Purkinje cell (primary cell): Measurements from ENCODE around the gene MTURN. TPM values are rescaled to one million over a fixed set of nuclear protein-coding genes. Genes with fewer than 3 reads are reported as not detected.

ENCODE experiments used
- polyA plus RNA-seq: library from polyadenylated mRNA; unstranded; fragments of >200 nt; fragmentation: Nextera tagmentation; gene quantifications from 2 replicates; pipeline ENCODE4 v1.2.1, GENCODE V29; 2014

Gene MTURN
- 13.1 and 24.7 TPM in 2 replicates for polyA plus RNA-seq

DNA sequence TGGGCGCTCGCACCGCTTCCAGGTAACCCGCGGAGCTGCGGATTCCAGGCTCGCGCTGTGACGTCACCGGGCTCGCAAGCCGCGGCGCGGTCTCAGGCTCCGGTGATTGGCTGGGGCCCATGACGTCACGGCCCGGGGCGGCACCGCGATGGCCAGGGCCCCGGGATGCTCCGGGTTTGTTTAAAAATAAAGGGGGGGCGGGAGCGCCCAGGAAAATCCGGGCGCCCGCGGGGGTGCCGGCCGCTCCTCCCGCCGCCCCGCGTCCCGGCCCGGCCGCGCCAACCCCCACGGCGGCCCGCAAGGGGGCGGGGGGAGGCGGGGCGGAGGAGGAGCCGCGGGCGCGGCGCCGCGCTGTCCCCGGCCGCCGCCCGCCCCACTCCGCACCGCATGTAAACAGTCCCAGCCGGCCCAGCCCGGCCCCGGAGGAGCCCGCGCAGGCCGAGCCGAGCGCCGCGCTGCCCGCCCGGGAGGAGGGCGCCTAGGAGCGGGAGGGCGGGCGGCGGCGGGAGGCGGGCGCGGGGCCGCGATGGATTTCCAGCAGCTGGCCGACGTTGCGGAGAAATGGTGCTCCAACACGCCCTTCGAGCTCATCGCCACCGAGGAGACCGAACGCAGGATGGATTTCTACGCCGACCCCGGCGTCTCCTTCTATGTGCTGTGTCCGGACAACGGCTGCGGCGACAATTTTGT, at the start of gene MTURN:
MTURN (plus strand) TSS at position 376 of the 690 bp plus-strand sequence; CDS start at position 527, 151 bp downstream.

Other genes with a start within 250 kb of the MTURN start
- 22.5 and 28.2 TPM in 2 replicates for gene SCRN1, start 145.2 kb upstream of the MTURN start, polyA plus RNA-seq
- 4.1 and 8.5 TPM in 2 replicates for gene FKBP14, start 108.3 kb upstream of the MTURN start, polyA plus RNA-seq
- 0.98 and 5.1 TPM in 2 replicates for gene PLEKHA8, start 106.6 kb upstream of the MTURN start, polyA plus RNA-seq
- gene ZNRF2, start 149.6 kb downstream of the MTURN start, polyA plus RNA-seq: 3.2 and 5.8 TPM in 2 replicates